Non-pigmented ciliary epithelial cell (primary cell): ENCODE measurements around the gene TBKBP1.
"Not testable (repeated sequence)": the region's sequence is repeated elsewhere in the genome, so short reads cannot be mapped to it uniquely, and the experiment has no call there.

Experiments
- DNase-seq: peaks from one replicate; pipeline ENCODE4 v3.0.0-alpha.2; 2010; ENCODE audit warnings: low read depth

The TBKBP1 gene

DNA sequence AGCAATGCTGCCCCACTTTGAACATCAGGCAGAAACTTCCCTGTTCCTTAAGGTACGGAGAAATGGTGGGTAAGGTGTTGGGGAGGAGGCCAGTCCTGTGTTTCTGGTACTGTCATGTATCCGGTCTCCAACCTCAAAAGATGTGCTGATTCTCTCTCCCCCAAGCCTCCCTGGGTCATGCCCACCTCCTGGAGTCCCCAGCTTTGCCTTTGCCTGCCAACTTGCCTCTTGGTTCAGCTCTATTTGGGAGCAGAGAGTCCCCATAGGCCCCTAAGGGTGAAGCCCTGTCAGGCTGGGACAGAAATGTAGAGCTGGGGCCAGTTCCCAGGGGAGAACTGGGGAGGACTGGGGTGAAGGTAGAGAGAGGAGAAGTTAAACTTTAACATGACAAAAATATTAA lies 37.4 kb downstream of the TBKBP1 start:
- no peak for DNase-seq

DNA sequence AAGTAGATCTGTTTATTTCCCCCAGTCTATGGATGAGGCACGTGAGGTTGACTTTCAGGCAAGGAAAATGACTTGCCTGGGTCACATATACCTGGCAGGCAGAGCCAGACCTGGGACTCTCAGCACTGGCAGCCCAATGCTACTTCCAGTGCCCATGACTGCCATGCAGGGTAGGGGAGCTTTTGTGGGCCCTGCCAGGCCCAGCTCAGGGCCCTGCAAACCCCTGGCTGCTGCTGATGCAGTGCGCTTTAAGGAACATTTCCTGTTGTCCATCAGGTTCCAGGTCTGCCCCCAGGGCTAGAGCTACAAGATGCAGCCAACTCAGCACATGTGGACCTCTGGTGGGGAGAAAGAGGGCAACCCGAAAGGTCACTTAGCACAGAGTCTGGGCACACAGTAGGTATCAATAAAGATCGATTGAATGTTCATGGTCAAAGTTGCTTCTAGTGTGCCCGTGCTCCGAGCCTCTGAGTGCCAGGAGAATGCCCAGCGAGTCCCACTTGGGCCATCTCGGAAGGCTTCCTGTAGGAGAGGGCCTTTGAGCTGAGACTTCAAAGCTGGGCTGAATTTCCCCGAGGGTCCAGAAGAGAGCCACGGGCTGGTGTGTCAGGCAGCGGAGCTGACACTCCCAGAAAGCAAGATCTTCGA lies 38.6 kb downstream of the TBKBP1 start:
- no peak for DNase-seq

- DNase-seq, result no peak
These were observed 39.2 kb downstream of the TBKBP1 start, which contains the start of gene TBX21 for GRCh38 chr17:47733047-47733673. Gene TBX21, plus strand, starts transcription at chr17:47733236. Its CDS starts 219 bp downstream, at chr17:47733455.

- DNase-seq, result no peak
These were observed 39.9 kb downstream of the TBKBP1 start for GRCh38 chr17:47733674-47734410.

DNA sequence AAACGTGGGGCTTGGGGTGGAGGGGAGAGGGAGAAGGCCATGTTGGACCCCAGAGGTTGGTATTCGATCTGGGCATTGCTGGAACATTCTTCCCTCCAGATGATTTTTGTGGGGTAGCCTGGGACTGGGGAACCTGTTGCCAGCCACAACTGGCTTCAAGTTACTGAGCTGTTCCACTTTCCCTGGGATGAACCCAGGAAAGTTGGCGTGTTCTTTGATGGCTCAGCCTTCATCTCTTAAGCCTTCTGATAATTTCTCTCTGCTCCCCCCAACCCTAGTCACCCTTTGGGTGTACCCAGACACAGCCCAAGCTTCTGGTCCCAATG lies 41.1 kb downstream of the TBKBP1 start:
- DNase-seq, result no peak

DNA sequence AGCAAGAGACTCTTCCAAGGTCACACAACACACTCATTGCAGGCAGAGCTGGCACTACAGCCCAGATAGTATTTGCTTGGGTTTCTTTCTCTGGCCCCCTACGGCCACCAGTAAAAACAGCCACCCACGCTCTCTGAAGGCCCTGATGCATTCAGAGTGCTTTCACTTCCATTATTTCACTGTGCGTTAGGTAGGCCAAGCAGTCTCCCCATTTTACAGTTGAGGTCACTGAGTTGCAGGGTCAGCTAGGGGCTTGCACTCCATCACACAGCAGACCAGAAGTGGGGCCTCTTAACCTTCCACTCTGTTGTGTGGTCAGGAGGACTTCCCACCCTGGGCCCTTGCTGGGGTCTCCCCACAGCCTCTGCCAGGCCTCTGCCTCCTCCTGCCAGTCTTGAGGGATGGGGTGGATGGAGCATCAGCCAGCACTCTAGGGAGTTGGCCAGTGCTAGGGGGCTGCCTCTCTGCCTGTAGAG lies 41.6 kb downstream of the TBKBP1 start:
- no peak for DNase-seq

DNA sequence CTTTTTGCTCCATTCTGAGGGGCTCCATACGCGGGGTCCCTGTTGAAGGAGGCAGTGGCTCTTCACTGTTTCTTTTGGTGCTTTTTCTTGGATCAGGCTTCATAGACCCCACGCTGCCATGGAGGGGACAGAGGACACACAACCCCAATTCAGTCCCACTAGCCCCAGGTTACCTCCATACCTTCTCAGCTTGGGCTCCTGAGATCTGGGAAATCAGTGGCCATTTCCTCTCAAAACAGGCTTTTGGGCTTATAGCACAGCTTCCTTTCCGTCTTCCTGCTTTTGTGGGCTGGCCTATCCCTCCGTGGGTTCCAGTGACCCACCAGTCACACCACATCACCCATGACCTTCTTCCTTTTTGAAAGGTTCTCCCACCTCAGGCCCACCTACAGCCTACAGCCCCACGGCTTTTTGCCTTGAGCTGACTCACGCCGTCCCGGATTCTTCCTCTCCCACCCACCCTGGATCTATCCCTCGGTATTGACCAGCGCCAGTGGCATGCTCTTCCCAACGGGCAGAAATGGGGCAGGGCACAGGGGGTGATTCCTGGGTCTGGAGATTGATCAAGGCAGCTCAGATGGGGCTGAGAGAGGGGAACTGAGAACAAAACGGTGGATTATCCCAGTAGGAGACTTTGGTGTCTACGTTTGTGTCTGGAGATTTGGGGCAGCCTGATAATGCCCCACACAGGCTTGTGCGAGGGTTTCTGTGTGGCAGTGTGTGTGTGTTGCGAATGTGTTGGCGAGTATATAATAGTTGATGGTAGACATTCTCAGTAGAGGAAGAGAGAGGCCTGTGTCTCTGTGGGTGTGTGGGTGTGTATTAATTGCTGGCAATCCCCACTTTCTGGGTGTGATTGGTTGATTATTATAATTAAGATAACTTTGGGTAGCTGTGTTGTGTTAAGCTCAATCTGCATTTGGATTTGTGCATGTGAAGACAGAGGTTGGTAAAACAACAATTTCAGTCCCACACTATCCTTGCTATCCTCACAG lies 42.8 kb downstream of the TBKBP1 start:
- DNase-seq, result no peak

GRCh38 chr17:47738178-47738577 lies 44.2 kb downstream of the TBKBP1 start:
- DNase-seq, result no peak

DNA sequence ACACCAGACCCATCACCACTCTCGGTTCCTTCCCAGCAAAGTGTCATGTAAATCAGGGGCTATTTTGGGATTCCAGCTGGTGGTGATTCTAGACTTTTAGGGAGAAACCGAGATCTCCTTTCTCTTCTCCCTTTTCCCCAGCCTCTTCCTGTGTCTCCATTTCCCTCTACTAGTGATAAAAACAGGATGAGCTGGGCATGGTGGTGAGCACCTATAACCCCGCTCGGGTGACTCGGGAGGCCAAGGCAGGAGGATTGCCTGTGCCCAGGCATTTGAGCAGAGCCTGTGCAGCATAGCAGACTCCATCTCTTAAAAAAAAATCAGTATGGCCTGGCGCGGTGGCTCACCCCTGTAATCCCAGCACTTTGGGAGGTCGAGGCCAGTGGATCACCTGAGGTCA lies 45.2 kb downstream of the TBKBP1 start:
- DNase-seq, result no peak

GRCh38 chr17:47739945-47740344 lies 46.0 kb downstream of the TBKBP1 start:
- not testable (repeated sequence) for DNase-seq

GRCh38 chr17:47741109-47741792 lies 47.3 kb downstream of the TBKBP1 start:
- DNase-seq, result no peak

DNA sequence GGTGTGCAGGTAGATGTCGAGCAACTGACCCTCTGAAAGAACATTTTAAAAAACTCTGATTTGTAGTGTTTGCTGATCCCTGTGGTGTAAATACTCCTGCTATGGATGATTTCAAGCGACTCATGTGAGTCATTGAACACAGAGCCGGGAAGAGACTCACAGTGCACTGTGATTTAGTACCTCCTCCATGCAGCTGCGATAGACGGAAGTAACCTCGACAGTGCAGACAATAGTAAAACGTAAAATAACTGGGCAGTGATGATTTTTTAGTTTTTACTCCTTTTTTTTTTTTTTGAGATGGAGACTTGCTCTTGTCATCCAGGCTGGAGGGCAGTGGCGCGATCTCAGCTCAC lies 47.8 kb downstream of the TBKBP1 start:
- DNase-seq, result no peak

DNA sequence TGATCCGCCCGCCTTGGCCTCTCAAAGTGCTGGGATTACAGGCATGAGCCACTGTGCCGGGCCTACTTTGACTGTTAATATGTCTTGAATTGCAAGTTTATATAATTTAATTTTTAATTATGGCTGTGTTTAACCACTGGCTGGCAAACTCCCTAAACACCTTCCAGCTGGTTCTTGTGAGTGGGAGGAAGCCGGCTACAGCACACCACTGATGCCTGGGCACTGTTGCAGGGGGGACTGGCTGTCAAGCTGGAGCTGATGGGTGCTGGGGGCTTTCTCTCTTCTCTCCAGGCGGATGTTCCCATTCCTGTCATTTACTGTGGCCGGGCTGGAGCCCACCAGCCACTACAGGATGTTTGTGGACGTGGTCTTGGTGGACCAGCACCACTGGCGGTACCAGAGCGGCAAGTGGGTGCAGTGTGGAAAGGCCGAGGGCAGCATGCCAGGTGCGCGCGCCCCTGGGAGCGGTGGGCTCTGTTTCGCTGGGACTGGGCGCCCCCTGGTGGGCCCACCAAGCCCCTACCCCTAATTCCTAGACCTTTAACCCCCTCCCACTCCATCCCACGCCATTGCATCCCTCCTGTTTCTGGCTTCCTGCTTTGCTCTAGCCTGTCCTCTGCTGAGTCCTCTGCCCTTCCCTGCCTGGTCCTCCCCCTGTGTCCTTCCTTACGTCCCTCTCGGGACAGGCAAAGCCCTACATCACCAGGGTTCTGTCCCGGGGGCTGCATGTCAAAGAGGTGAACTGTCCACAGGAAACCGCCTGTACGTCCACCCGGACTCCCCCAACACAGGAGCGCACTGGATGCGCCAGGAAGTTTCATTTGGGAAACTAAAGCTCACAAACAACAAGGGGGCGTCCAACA lies 48.6 kb downstream of the TBKBP1 start:
- no peak for DNase-seq

DNA sequence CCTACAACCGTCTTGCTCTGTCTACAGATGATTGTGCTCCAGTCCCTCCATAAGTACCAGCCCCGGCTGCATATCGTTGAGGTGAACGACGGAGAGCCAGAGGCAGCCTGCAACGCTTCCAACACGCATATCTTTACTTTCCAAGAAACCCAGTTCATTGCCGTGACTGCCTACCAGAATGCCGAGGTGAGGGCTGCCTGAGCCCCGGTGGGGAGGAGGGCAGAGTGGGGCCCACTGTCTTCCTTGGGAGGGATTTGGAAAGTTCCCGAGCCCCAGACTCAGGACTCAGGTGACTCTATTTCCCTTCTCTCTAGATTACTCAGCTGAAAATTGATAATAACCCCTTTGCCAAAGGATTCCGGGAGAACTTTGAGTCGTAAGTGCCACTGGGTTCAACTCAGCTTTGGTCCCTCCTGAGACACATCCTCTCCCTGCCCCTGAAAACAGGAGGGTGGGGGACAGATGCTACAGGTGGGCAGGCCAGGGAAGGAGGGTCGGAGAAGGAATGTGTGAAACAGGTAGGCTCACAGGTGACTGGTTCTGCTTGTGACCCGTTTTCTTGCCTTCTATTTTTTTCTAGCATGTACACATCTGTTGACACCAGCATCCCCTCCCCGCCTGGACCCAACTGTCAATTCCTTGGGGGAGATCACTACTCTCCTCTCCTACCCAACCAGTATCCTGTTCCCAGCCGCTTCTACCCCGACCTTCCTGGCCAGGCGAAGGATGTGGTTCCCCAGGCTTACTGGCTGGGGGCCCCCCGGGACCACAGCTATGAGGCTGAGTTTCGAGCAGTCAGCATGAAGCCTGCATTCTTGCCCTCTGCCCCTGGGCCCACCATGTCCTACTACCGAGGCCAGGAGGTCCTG lies 50.4 kb downstream of the TBKBP1 start:
- no peak for DNase-seq

- no peak for DNase-seq
These were observed 51.0 kb downstream of the TBKBP1 start for GRCh38 chr17:47745037-47745380.

GRCh38 chr17:47751471-47751870 lies 57.5 kb downstream of the TBKBP1 start:
- DNase-seq, result no peak

- DNase-seq, result no peak
These were observed 63.4 kb downstream of the TBKBP1 start for GRCh38 chr17:47757386-47757785.

DNA sequence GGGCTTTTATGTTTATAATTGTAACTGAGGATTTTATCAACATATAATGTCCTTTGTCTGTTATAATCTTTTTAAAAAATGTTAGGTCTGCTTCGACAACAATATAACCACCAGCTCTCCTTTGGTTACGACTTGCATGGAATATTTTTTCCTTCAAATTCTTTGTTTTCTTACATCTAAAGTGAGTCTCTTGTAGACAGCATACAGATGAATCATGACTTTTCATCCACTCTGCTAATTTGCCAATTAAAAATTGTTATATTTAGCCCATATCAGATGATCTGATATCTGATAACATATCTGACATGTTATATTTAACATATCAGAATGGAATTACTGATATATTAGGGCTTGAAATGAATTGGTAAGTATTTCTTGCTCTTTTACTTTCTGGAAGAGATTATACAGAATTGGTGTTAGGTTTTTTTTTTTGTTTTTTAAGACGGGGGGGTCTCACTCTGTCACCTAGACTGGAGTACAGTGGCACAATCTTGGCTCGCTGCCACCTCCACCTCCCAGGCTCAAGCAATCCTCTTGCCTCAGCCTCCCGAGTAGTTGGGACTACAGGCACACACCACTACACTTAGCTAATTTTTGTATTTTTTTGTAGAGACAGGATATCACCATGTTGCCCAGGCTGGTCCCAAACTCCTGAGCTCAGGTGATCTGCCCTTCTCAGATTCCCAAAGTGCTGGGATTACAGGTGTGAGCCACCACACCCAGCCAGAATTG lies 66.6 kb downstream of the TBKBP1 start:
- DNase-seq, result no peak
